AG04450 (cell line): Measurements from ENCODE around the gene AUH. TPM values are rescaled to one million over a fixed set of nuclear protein-coding genes. Genes with fewer than 3 reads are reported as not detected.
"Not testable (repeated sequence)": the region's sequence is repeated elsewhere in the genome, so short reads cannot be mapped to it uniquely, and the experiment has no call there.

Experiments
- CTCF ChIA-PET: fragments of 300-600, 350-600 bp; formaldehyde crosslinking; extraction: SDS; loops from one replicate; lab custom pipeline; 2022; ENCODE audit warnings: antibody characterized with exemption, inconsistent platforms; lab: Charles Lee
- POLR2A ChIA-PET: fragments of 350-600 bp; formaldehyde crosslinking; extraction: SDS; loops from one replicate; lab custom pipeline; 2021; ENCODE audit warnings: antibody characterized with exemption, inconsistent platforms; lab: Yijun Ruan, JAX
- DNase-seq: peaks from one replicate; pipeline ENCODE4 v3.0.0-alpha.2; 2011; ENCODE audit warnings: low read depth, low spot score
- H3K27ac ChIP-seq: one replicate; pipeline ENCODE4 v1.5.1; 2012; ENCODE audit warnings: low read depth, low read length, control low read depth
- H3K27me3 ChIP-seq: one replicate; pipeline ENCODE4 v1.6.0; 2012; ENCODE audit warnings: low read length; ENCODE audit not compliant: control insufficient read depth, insufficient read depth
- H3K4me3 ChIP-seq: 2 replicates; pipeline ENCODE4 v1.5.1; 2011; ENCODE audit warnings: mild to moderate bottlenecking, low read depth, low read length, control low read depth
- H3K9me3 ChIP-seq: 2 replicates; pipeline ENCODE4 v1.5.1; 2012; ENCODE audit warnings: low read length; ENCODE audit not compliant: control insufficient read depth, insufficient read depth
- CTCF ChIP-seq: IDR thresholded peaks from 2 replicates; pipeline ENCODE4 v1.5.1; 2011; ENCODE audit warnings: low read depth, low read length, control low read depth, inconsistent platforms
- polyA plus RNA-seq: library from polyadenylated mRNA; depleted of rRNA; stranded (reverse); fragments of >200 nt; gene quantifications from 2 replicates; pipeline ENCODE4 v1.2.3, GENCODE V29; 2011

AUH gene
- polyA plus RNA-seq, 1 experiment, result 9.1 TPM

GRCh38 chr9:91379426-91379825 is 17.7 kb upstream of the AUH start:
- DNase-seq, result no peak
- H3K9me3 ChIP-seq, result peaks cover 3% of the 10 kb centered on the region; the same call in 1 of the 2 replicates
- no peak overlapping the region for H3K27ac ChIP-seq
- H3K27me3 ChIP-seq, result no peaks in the 10 kb centered on the region
- no peak overlapping the region for H3K4me3 ChIP-seq
- CTCF ChIA-PET, result no interaction called here
- TF ChIP-seq CTCF, result no peak
- POLR2A ChIA-PET, result no interaction called here

GRCh38 chr9:91378695-91379127 is 17.0 kb upstream of the AUH start:
- no peak for TF ChIP-seq CTCF
- ChIA-PET POLR2A (no interaction called here), CTCF (no interaction called here)
- H3K4me3 ChIP-seq, result no peak overlapping the region
- peaks cover 3% of the 10 kb centered on the region; the same call in 1 of the 2 replicates for H3K9me3 ChIP-seq
- peak overlapping the region; percentile 42 for H3K27ac ChIP-seq
- no peak for DNase-seq
- H3K27me3 ChIP-seq, result no peaks in the 10 kb centered on the region

- H3K9me3 ChIP-seq, H3K4me3 ChIP-seq, DNase-seq, CTCF ChIA-PET, H3K27ac ChIP-seq, H3K27me3 ChIP-seq, POLR2A ChIA-PET: not testable (repeated sequence)
These were observed 16.3 kb upstream of the AUH start for GRCh38 chr9:91378054-91378453.

- ChIA-PET POLR2A (no interaction called here), CTCF (no interaction called here)
- Histone ChIP-seq H3K4me3 (no peak overlapping the region), H3K9me3 (peaks cover 3% of the 10 kb centered on the region; the same call in 1 of the 2 replicates), H3K27ac (no peak overlapping the region), H3K27me3 (no peaks in the 10 kb centered on the region)
- no peak for TF ChIP-seq CTCF
- no peak for DNase-seq
These were observed 14.5 kb upstream of the AUH start for GRCh38 chr9:91376239-91376638.

GRCh38 chr9:91374939-91375338 is 13.2 kb upstream of the AUH start:
- H3K27ac ChIP-seq, result peak overlapping the region; percentile 47
- no peaks in the 10 kb centered on the region for H3K27me3 ChIP-seq
- no peak for TF ChIP-seq CTCF
- CTCF ChIA-PET, result interaction anchor here (0.6 kb wide), 1 partner anchor 46 kb away, joined by 4 read pairs; no protein-coding TSS in a partner anchor
- POLR2A ChIA-PET, result interaction anchor here (1.3 kb wide), 1 partner anchor 9 kb away, joined by 3 read pairs; no protein-coding TSS in a partner anchor
- peak; percentile 68 for DNase-seq
- peaks cover 3% of the 10 kb centered on the region; the same call in 1 of the 2 replicates for H3K9me3 ChIP-seq
- no peak overlapping the region for H3K4me3 ChIP-seq

GRCh38 chr9:91371894-91372293 is 10.2 kb upstream of the AUH start:
- Histone ChIP-seq H3K27me3 (no peaks in the 10 kb centered on the region), H3K4me3 (no peak overlapping the region), H3K27ac (no peak overlapping the region), H3K9me3 (no peaks in the 10 kb centered on the region)
- POLR2A ChIA-PET, result no interaction called here
- CTCF ChIA-PET, result interaction anchor here (0.6 to 0.8 kb wide), 2 partner anchors 456 to 457 kb away, joined by 4 to 7 read pairs; no protein-coding TSS in a partner anchor
- DNase-seq, result no peak
- no peak for TF ChIP-seq CTCF

- H3K9me3 ChIP-seq, H3K27ac ChIP-seq, CTCF ChIA-PET, H3K4me3 ChIP-seq, DNase-seq, H3K27me3 ChIP-seq, POLR2A ChIA-PET: not testable (repeated sequence)
These were observed 8.3 kb upstream of the AUH start for GRCh38 chr9:91370006-91370405.
